ENCODE results near the gene MAML3. TPM values are rescaled to one million over a fixed set of nuclear protein-coding genes. Genes with fewer than 3 reads are reported as not detected.

Gene MAML3
- total RNA-seq, 1 donor = 6.5 TPM

GRCh38 chr4:139963708-139964107, 190.3 kb downstream of the MAML3 start:
- DNase-seq (ENCODE audit: low read depth) = no peak
- TF ChIP-seq CTCF (IDR thresholded peaks at IDR 0.05; ENCODE audit: insufficient read depth, low read depth, low read length) = no peak
- H3K4me3 ChIP-seq (ENCODE audit: low read depth, low read length) = no peak overlapping the region

- no peak for DNase-seq (ENCODE audit: low read depth)
- H3K4me3 ChIP-seq (ENCODE audit: low read depth, low read length) = no peak overlapping the region
- TF ChIP-seq CTCF (IDR thresholded peaks at IDR 0.05; ENCODE audit: insufficient read depth, low read depth, low read length) = no peak
These were observed 191.8 kb downstream of the MAML3 start for GRCh38 chr4:139962130-139962684.

GRCh38 chr4:139961344-139961946, 192.5 kb downstream of the MAML3 start:
- TF ChIP-seq CTCF (IDR thresholded peaks at IDR 0.05; ENCODE audit: insufficient read depth, low read depth, low read length) = no peak
- DNase-seq (ENCODE audit: low read depth) = peak; percentile 30
- no peak overlapping the region for H3K4me3 ChIP-seq (ENCODE audit: low read depth, low read length)

- H3K4me3 ChIP-seq (ENCODE audit: low read depth, low read length) = no peak overlapping the region
- TF ChIP-seq CTCF (IDR thresholded peaks at IDR 0.05; ENCODE audit: insufficient read depth, low read depth, low read length) = no peak
- no peak for DNase-seq (ENCODE audit: low read depth)
These were observed 194.6 kb downstream of the MAML3 start for GRCh38 chr4:139959396-139959795.

- no peak overlapping the region for H3K4me3 ChIP-seq (ENCODE audit: low read depth, low read length)
- no peak for DNase-seq (ENCODE audit: low read depth)
- TF ChIP-seq CTCF (IDR thresholded peaks at IDR 0.05; ENCODE audit: insufficient read depth, low read depth, low read length) = no peak
These were observed 195.3 kb downstream of the MAML3 start for GRCh38 chr4:139958739-139959098.

GRCh38 chr4:139957986-139958738, 195.8 kb downstream of the MAML3 start:
- DNase-seq (ENCODE audit: low read depth) = no peak
- TF ChIP-seq CTCF (IDR thresholded peaks at IDR 0.05; ENCODE audit: insufficient read depth, low read depth, low read length) = no peak
- no peak overlapping the region for H3K4me3 ChIP-seq (ENCODE audit: low read depth, low read length)

Measured in fibroblast of villous mesenchyme (primary cell).